ENCODE data around the gene LIN9. TPM values are rescaled to one million over a fixed set of nuclear protein-coding genes. Genes with fewer than 3 reads are reported as not detected.

LIN9 gene
- total RNA-seq, 4 donors from 2014 or later = 3.6 to 5.9 (median 4.4) TPM

DNA sequence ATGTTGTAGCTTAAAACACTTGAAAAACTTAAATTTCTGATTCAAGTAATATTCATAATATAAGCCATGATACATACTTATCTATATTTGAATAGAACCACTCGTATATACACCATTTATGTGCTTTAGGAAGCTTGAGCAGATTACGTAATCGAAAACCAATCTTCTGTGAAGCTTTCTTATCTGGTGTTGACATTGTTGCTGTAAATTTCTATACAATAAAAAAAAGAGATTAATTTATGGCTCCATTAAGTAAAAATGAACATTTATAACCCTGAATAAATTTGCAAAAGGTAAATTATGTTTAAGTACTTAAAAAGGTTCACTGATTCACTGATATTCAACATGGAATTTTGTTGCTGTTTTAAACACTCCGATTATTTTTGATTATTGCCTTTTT lies 21.4 kb downstream of the LIN9 start:
- H3K27me3 ChIP-seq = no peaks in the 10 kb centered on the region
- H3K27ac ChIP-seq = no peak overlapping the region
- H3K4me1 ChIP-seq = no peaks in the 10 kb centered on the region
- H3K36me3 ChIP-seq = peaks cover 5% of the 10 kb centered on the region
- DNase-seq (ENCODE audit: low spot score in 2 of 2) = no peak
- no peak overlapping the region for H3K4me3 ChIP-seq
- H3K9me3 ChIP-seq = no peaks in the 10 kb centered on the region
- WGBS = 98% methylated on average over 4 of the region's 4 CpGs
- TF ChIP-seq EP300 (IDR thresholded peaks at IDR 0.05) (no peak), POLR2AphosphoS5 (IDR thresholded peaks at IDR 0.05) (no peak), POLR2A (IDR thresholded peaks at IDR 0.05) (no peak)
- TF ChIP-seq, protein P1, sequence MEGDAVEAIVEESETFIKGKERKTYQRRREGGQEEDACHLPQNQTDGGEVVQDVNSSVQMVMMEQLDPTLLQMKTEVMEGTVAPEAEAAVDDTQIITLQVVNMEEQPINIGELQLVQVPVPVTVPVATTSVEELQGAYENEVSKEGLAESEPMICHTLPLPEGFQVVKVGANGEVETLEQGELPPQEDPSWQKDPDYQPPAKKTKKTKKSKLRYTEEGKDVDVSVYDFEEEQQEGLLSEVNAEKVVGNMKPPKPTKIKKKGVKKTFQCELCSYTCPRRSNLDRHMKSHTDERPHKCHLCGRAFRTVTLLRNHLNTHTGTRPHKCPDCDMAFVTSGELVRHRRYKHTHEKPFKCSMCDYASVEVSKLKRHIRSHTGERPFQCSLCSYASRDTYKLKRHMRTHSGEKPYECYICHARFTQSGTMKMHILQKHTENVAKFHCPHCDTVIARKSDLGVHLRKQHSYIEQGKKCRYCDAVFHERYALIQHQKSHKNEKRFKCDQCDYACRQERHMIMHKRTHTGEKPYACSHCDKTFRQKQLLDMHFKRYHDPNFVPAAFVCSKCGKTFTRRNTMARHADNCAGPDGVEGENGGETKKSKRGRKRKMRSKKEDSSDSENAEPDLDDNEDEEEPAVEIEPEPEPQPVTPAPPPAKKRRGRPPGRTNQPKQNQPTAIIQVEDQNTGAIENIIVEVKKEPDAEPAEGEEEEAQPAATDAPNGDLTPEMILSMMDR (IDR thresholded peaks at IDR 0.05) = no peak

DNA sequence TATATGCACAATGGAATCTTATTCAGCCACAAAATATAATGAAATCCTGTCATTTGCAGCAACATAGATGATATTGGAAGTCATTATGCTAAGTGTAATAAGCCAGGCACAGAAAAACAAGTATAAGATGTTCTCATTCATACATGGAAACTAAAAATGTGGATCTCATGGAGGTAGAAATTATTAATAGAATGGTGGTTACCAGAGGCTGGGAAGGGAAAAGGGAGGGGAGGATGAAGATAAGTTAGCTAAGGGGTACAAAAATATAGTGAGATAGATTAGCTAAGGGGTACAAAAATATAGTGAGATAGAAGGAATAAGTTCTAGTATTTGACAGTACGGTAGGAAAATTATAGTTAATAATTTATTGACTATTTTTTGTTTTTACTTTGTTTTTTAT lies 27.9 kb downstream of the LIN9 start:
- TF ChIP-seq POLR2AphosphoS5 (IDR thresholded peaks at IDR 0.05) (no peak), EP300 (IDR thresholded peaks at IDR 0.05) (no peak), POLR2A (IDR thresholded peaks at IDR 0.05) (no peak)
- TF ChIP-seq, protein P1 (IDR thresholded peaks at IDR 0.05) = no peak
- Histone ChIP-seq H3K27me3 (no peaks in the 10 kb centered on the region), H3K4me3 (no peak overlapping the region), H3K36me3 (no peaks in the 10 kb centered on the region), H3K27ac (no peak overlapping the region), H3K9me3 (no peaks in the 10 kb centered on the region), H3K4me1 (no peaks in the 10 kb centered on the region)
- DNase-seq (ENCODE audit: low spot score in 2 of 2) = no peak
- WGBS = 87% methylated on average over 1 of the region's 1 CpG

DNA sequence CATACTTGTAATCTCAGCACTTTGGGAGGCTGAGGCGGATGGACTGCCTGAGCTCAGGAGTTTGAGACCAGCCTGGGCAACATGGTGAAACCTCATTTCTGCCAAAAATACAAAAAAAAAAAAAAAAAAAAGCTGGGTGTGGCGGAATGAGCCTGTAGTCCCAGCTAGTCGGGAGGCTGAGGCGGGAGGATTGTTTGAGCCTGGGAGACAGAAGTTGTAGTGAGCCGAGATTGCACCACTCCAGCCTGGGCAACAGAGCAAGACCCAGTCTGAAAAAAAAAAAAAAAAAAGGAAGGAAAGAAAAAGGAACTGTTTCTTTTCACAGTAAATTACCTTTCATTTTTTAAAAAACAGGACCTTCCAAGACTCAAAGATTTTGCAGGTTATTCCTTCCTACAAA lies 29.5 kb downstream of the LIN9 start:
- no peaks in the 10 kb centered on the region for H3K9me3 ChIP-seq
- H3K36me3 ChIP-seq = no peaks in the 10 kb centered on the region
- no peak overlapping the region for H3K4me3 ChIP-seq
- no peaks in the 10 kb centered on the region for H3K4me1 ChIP-seq
- WGBS = 94% methylated on average over 5 of the region's 5 CpGs
- H3K27me3 ChIP-seq = no peaks in the 10 kb centered on the region
- TF ChIP-seq, protein P1 (IDR thresholded peaks at IDR 0.05) = no peak
- TF ChIP-seq POLR2AphosphoS5 (IDR thresholded peaks at IDR 0.05) (no peak), EP300 (IDR thresholded peaks at IDR 0.05) (no peak), POLR2A (IDR thresholded peaks at IDR 0.05) (no peak)
- DNase-seq (ENCODE audit: low spot score in 2 of 2) = no peak
- no peak overlapping the region for H3K27ac ChIP-seq

DNA sequence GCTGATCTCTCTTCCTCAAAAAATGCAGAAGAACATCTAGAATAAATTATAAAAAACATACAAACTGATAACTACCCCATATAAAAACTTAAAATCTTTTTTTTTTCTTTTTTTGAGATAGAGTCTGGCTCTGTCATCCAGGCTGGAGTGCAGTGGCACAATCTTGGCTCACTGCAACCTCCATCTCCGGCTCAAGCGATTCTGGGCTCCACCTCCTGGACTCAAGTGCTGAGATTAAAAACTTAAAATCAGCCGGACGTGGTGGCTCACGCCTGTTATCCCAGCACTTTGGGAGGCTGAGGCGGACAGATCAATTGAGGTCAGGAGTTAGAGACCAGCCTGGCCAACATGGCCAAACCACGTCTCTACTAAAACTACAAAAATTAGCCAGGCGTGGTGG lies 31.1 kb downstream of the LIN9 start:
- no peak overlapping the region for H3K27ac ChIP-seq
- no peak overlapping the region for H3K4me3 ChIP-seq
- H3K36me3 ChIP-seq = no peaks in the 10 kb centered on the region
- H3K4me1 ChIP-seq = no peaks in the 10 kb centered on the region
- H3K9me3 ChIP-seq = no peaks in the 10 kb centered on the region
- WGBS = 93% methylated on average over 8 of the region's 8 CpGs
- DNase-seq (ENCODE audit: low spot score in 2 of 2) = no peak
- H3K27me3 ChIP-seq = no peaks in the 10 kb centered on the region
- TF ChIP-seq, protein P1 (IDR thresholded peaks at IDR 0.05) = no peak
- TF ChIP-seq EP300 (IDR thresholded peaks at IDR 0.05) = no peak
- TF ChIP-seq POLR2AphosphoS5 (IDR thresholded peaks at IDR 0.05) = no peak
- TF ChIP-seq POLR2A (IDR thresholded peaks at IDR 0.05) = no peak

DNA sequence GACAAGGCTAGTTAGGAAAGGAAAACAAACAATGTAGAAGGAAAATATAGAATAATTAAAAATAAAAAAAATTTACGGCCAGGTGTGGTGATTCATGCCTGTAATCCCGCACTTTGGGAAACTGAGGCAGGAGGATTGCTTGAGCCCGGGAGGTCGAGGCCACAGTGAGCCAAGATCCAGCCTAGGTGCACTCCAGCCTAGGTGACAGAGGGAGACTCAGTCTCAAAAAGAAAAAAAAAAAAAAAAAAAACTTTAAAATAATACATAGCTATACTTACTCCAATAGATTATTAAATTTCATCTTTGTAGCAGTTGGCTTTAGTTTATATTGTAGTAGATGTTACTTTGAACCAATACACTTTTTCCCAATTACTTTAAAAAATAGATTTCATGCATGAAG lies 32.0 kb downstream of the LIN9 start:
- H3K27ac ChIP-seq = no peak overlapping the region
- no peaks in the 10 kb centered on the region for H3K27me3 ChIP-seq
- DNase-seq (ENCODE audit: low spot score in 2 of 2) = no peak
- H3K4me3 ChIP-seq = no peak overlapping the region
- 96% methylated on average over 4 of the region's 4 CpGs for WGBS
- H3K36me3 ChIP-seq = no peaks in the 10 kb centered on the region
- no peak for TF ChIP-seq POLR2A (IDR thresholded peaks at IDR 0.05)
- TF ChIP-seq, protein P1 (IDR thresholded peaks at IDR 0.05) = no peak
- TF ChIP-seq POLR2AphosphoS5 (IDR thresholded peaks at IDR 0.05) = no peak
- TF ChIP-seq EP300 (IDR thresholded peaks at IDR 0.05) = no peak
- H3K4me1 ChIP-seq = no peaks in the 10 kb centered on the region
- no peaks in the 10 kb centered on the region for H3K9me3 ChIP-seq

All from suprapubic skin (tissue), 4 donors.